HL-60 (cell line): Measurements from ENCODE around the gene NINJ2.

Experiments
- GABPA ChIP-seq: IDR thresholded peaks from 2 replicates; pipeline ENCODE4 v1.6.1; 2012; ENCODE audit warnings: low read depth
- POLR2AphosphoS5 ChIP-seq: IDR thresholded peaks from 2 replicates; pipeline ENCODE4 v1.6.1; 2012; ENCODE audit warnings: low read depth
- SPI1 ChIP-seq: IDR thresholded peaks from 2 replicates; pipeline ENCODE4 v1.6.1; 2012; ENCODE audit warnings: low read depth, mild to moderate bottlenecking, borderline replicate concordance
- TF ChIP-seq, protein P1 (sequence below): IDR thresholded peaks from one replicate; pipeline ENCODE4 v1.5.1; 2011; ENCODE audit warnings: low read length, control low read depth, inconsistent platforms; ENCODE audit not compliant: insufficient read depth

DNA sequence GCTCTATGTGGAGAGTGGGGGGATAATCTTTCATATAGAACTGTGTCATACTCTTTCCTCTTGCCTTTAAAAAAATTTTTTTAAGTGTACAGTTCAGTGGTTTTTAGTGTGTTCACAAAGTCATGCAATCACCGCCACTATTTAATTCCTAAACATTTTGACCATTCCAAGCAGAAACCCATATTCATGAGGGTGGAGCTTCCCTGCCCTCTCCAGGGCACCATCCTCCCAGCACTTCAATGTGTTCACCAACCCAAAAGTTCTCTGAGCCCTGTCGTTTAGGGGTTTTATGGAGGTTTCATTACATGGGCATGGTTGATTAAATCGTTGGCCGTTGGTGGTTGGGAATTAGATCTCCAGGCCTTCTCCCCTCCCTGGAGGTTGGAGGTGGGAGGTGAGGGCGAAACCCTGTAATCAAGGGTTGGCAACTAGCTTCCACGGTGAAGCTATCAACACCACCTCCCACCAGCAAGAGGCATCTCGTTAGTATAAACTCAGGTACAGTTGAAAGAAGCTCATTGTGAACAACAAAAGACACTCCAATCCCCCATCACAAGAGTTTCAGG lies 46.3 kb upstream of the NINJ2 start:
- TF ChIP-seq, protein P1, sequence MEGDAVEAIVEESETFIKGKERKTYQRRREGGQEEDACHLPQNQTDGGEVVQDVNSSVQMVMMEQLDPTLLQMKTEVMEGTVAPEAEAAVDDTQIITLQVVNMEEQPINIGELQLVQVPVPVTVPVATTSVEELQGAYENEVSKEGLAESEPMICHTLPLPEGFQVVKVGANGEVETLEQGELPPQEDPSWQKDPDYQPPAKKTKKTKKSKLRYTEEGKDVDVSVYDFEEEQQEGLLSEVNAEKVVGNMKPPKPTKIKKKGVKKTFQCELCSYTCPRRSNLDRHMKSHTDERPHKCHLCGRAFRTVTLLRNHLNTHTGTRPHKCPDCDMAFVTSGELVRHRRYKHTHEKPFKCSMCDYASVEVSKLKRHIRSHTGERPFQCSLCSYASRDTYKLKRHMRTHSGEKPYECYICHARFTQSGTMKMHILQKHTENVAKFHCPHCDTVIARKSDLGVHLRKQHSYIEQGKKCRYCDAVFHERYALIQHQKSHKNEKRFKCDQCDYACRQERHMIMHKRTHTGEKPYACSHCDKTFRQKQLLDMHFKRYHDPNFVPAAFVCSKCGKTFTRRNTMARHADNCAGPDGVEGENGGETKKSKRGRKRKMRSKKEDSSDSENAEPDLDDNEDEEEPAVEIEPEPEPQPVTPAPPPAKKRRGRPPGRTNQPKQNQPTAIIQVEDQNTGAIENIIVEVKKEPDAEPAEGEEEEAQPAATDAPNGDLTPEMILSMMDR = no peak
- TF ChIP-seq POLR2AphosphoS5 (no peak), GABPA (no peak), SPI1 (no peak)
